IPS DF 6.9 (cell line): ENCODE measurements around the gene NMRAL1.

ENCODE experiments used
- DNase-seq: peaks from one replicate; pipeline ENCODE4 v3.0.0-alpha.2; 2013; ENCODE audit warnings: low read depth, low spot score
- H3K27ac ChIP-seq: one replicate; pipeline ENCODE4 v1.5.1; 2013; ENCODE audit warnings: low read length, control low read depth
- H3K27me3 ChIP-seq: 2 replicates; pipeline ENCODE4 v1.6.1; 2013; ENCODE audit warnings: mild to moderate bottlenecking, low read length; ENCODE audit not compliant: control insufficient read depth, insufficient read depth
- H3K36me3 ChIP-seq: 2 replicates; pipeline ENCODE4 v1.6.1; 2013; ENCODE audit warnings: low read length; ENCODE audit not compliant: control insufficient read depth, insufficient read depth
- H3K4me1 ChIP-seq: 2 replicates; pipeline ENCODE4 v1.6.1; 2013; ENCODE audit warnings: low read length; ENCODE audit not compliant: control insufficient read depth, insufficient read depth
- H3K4me3 ChIP-seq: 2 replicates; pipeline ENCODE4 v1.5.1; 2013; ENCODE audit warnings: mild to moderate bottlenecking, low read length
- H3K9me3 ChIP-seq: 2 replicates; pipeline ENCODE4 v1.6.1; 2013; ENCODE audit warnings: low read length, inconsistent platforms; ENCODE audit not compliant: control insufficient read depth, insufficient read depth
- WGBS: extraction: QIAGEN DNeasy Blood & Tissue Kit; methylation state at CpG from one replicate; pipeline ENCODE4 v1.1.7; 2013; ENCODE audit warnings: mixed read lengths, missing lambda C conversion rate; ENCODE audit not compliant: insufficient read length, insufficient coverage; 5-methylcytosine and 5-hydroxymethylcytosine counted together

NMRAL1 gene

GRCh38 chr16:4513086-4513860, 38.8 kb upstream of the NMRAL1 start:
- H3K27ac ChIP-seq, result no peak overlapping the region
- H3K4me3 ChIP-seq, result no peak overlapping the region
- H3K9me3 ChIP-seq, result no peaks in the 10 kb centered on the region
- peaks cover 3% of the 10 kb centered on the region; the same call in 1 of the 2 replicates for H3K4me1 ChIP-seq
- no peaks in the 10 kb centered on the region for H3K27me3 ChIP-seq
- no CpG with 5 or more reads among the region's 19 CpGs for WGBS
- H3K36me3 ChIP-seq, result peaks cover 22% of the 10 kb centered on the region
- DNase-seq, result no peak

- Histone ChIP-seq H3K9me3 (no peaks in the 10 kb centered on the region), H3K36me3 (peaks cover 29% of the 10 kb centered on the region), H3K4me1 (peaks cover 3% of the 10 kb centered on the region; the same call in 1 of the 2 replicates), H3K27ac (no peak overlapping the region), H3K4me3 (no peak overlapping the region), H3K27me3 (no peaks in the 10 kb centered on the region)
- DNase-seq, result no peak
- no CpG with 5 or more reads among the region's 10 CpGs for WGBS
Observed at GRCh38 chr16:4512473-4512872, 38.0 kb upstream of the NMRAL1 start.

GRCh38 chr16:4511441-4512082, 37.1 kb upstream of the NMRAL1 start:
- H3K27ac ChIP-seq, result no peak overlapping the region
- no peaks in the 10 kb centered on the region for H3K27me3 ChIP-seq
- H3K4me3 ChIP-seq, result no peak overlapping the region
- peaks cover 3% of the 10 kb centered on the region; the same call in 1 of the 2 replicates for H3K4me1 ChIP-seq
- peak; percentile 68 for DNase-seq
- no CpG with 5 or more reads among the region's 9 CpGs for WGBS
- H3K9me3 ChIP-seq, result no peaks in the 10 kb centered on the region
- peaks cover 29% of the 10 kb centered on the region for H3K36me3 ChIP-seq

- WGBS, result no CpG with 5 or more reads among the region's 14 CpGs
- Histone ChIP-seq H3K27me3 (no peaks in the 10 kb centered on the region), H3K4me3 (no peak overlapping the region), H3K4me1 (peaks cover 3% of the 10 kb centered on the region; the same call in 1 of the 2 replicates), H3K36me3 (peaks cover 29% of the 10 kb centered on the region), H3K9me3 (no peaks in the 10 kb centered on the region), H3K27ac (no peak overlapping the region)
- DNase-seq, result no peak
Observed at GRCh38 chr16:4510747-4511426, 36.5 kb upstream of the NMRAL1 start.

- H3K4me1 ChIP-seq, result peaks cover 3% of the 10 kb centered on the region; the same call in 1 of the 2 replicates
- no peak overlapping the region for H3K4me3 ChIP-seq
- H3K9me3 ChIP-seq, result no peaks in the 10 kb centered on the region
- H3K27me3 ChIP-seq, result no peaks in the 10 kb centered on the region
- DNase-seq, result no peak
- no CpG with 5 or more reads among the region's 5 CpGs for WGBS
- H3K27ac ChIP-seq, result no peak overlapping the region
- peaks cover 29% of the 10 kb centered on the region for H3K36me3 ChIP-seq
Observed at GRCh38 chr16:4510131-4510530, 35.7 kb upstream of the NMRAL1 start.

- WGBS, result no CpG with 5 or more reads among the region's 8 CpGs
- Histone ChIP-seq H3K27ac (no peak overlapping the region), H3K9me3 (no peaks in the 10 kb centered on the region), H3K27me3 (no peaks in the 10 kb centered on the region), H3K4me1 (peaks cover under 1% of the 10 kb centered on the region; the same call in 1 of the 2 replicates), H3K4me3 (no peak overlapping the region), H3K36me3 (peaks cover 29% of the 10 kb centered on the region)
- DNase-seq, result no peak
Observed at GRCh38 chr16:4509420-4509819, 35.0 kb upstream of the NMRAL1 start.

- Histone ChIP-seq H3K36me3 (peaks cover 29% of the 10 kb centered on the region), H3K9me3 (no peaks in the 10 kb centered on the region), H3K27me3 (no peaks in the 10 kb centered on the region), H3K27ac (no peak overlapping the region), H3K4me1 (no peaks in the 10 kb centered on the region), H3K4me3 (no peak overlapping the region)
- DNase-seq, result no peak
- WGBS, result no CpG with 5 or more reads among the region's 3 CpGs
Observed at GRCh38 chr16:4508806-4509205, 34.4 kb upstream of the NMRAL1 start.

GRCh38 chr16:4507588-4508345, 33.3 kb upstream of the NMRAL1 start:
- no peak for DNase-seq
- peaks cover 25% of the 10 kb centered on the region for H3K36me3 ChIP-seq
- no peak overlapping the region for H3K27ac ChIP-seq
- no peaks in the 10 kb centered on the region for H3K27me3 ChIP-seq
- no peaks in the 10 kb centered on the region for H3K9me3 ChIP-seq
- no peak overlapping the region for H3K4me3 ChIP-seq
- H3K4me1 ChIP-seq, result no peaks in the 10 kb centered on the region
- no CpG with 5 or more reads among the region's 17 CpGs for WGBS

- Histone ChIP-seq H3K27ac (no peak overlapping the region), H3K36me3 (peaks cover 16% of the 10 kb centered on the region), H3K4me3 (no peak overlapping the region), H3K9me3 (no peaks in the 10 kb centered on the region), H3K4me1 (0 out of 2 replicates have a peak, but pooled peaks cover 1% of the 10 kb centered on the region), H3K27me3 (no peaks in the 10 kb centered on the region)
- no CpG with 5 or more reads among the region's 3 CpGs for WGBS
- DNase-seq, result peak; percentile 47
Observed at GRCh38 chr16:4506450-4506849, 32.0 kb upstream of the NMRAL1 start.
